Keratinocyte (primary cell): ENCODE results near the gene AP2A1. TPM values are rescaled to one million over a fixed set of nuclear protein-coding genes. Genes with fewer than 3 reads are reported as not detected.

Experiments
- DNase-seq: peaks from one replicate; pipeline ENCODE4 v3.0.0-alpha.2; 2011; ENCODE audit warnings: low read depth, missing footprints, low spot score
- FAIRE-seq: peaks from 2 replicates; lab custom pipeline; 2011; peaks lifted over from hg19 to GRCh38; lab: Jason Lieb, UNC
- H2AFZ ChIP-seq: 2 replicates; pipeline ENCODE4 v1.6.0; 2012; ENCODE audit warnings: low read length, control low read depth, inconsistent platforms; ENCODE audit not compliant: control insufficient read depth
- H3K27ac ChIP-seq: 2 replicates; pipeline ENCODE4 v1.5.1; 2011; ENCODE audit warnings: low read length; ENCODE audit not compliant: control insufficient read depth, insufficient read depth
- H3K27me3 ChIP-seq: 3 replicates; pipeline ENCODE4 v1.6.0; 2011; ENCODE audit warnings: low read length; ENCODE audit not compliant: control insufficient read depth, insufficient read depth; ENCODE audit errors: extremely low read depth
- H3K36me3 ChIP-seq, 2 experiments: 2 replicates in 1 of 2; 3 replicates in 1 of 2; pipeline ENCODE4 v1.5.1; 2011; ENCODE audit warnings: low read length in 2 of 2, mild to moderate bottlenecking in 1 of 2; ENCODE audit not compliant: control insufficient read depth in 2 of 2, insufficient read depth in 2 of 2; ENCODE audit errors: extremely low read depth in 1 of 2
- H3K4me1 ChIP-seq: 3 replicates; pipeline ENCODE4 v1.5.1; 2011; ENCODE audit warnings: low read length; ENCODE audit not compliant: control insufficient read depth, insufficient read depth; ENCODE audit errors: extremely low read depth
- H3K4me2 ChIP-seq: 3 replicates; pipeline ENCODE4 v1.6.0; 2011; ENCODE audit warnings: low read depth, low read length; ENCODE audit not compliant: control insufficient read depth, insufficient read depth; ENCODE audit errors: extremely low read depth
- H3K4me3 ChIP-seq, 3 experiments: fragments of 200-600 bp in 1 of 3; sonication (generic) in 1 of 3; 2 replicates in 2 of 3; 3 replicates in 1 of 3; pipeline ENCODE4 v1.5.1; 2011 to 2016; ENCODE audit warnings: low read length in 3 of 3, mild to moderate bottlenecking in 3 of 3, control low read depth in 2 of 3, inconsistent platforms in 1 of 3, low read depth in 1 of 3, mixed read lengths in 1 of 3, mixed run types in 1 of 3, moderate library complexity in 1 of 3; ENCODE audit not compliant: control insufficient read depth in 2 of 3, insufficient read depth in 2 of 3; ENCODE audit errors: extremely low read depth in 1 of 3
- H3K79me2 ChIP-seq: 2 replicates; pipeline ENCODE4 v1.6.0; 2012; ENCODE audit warnings: low read length; ENCODE audit not compliant: control insufficient read depth, insufficient read depth
- H3K9ac ChIP-seq: 3 replicates; pipeline ENCODE4 v1.6.0; 2011; ENCODE audit warnings: low read length; ENCODE audit not compliant: control insufficient read depth, insufficient read depth; ENCODE audit errors: extremely low read depth
- H3K9me1 ChIP-seq: 3 replicates; pipeline ENCODE4 v1.6.0; 2011; ENCODE audit warnings: low read length; ENCODE audit not compliant: control insufficient read depth, insufficient read depth; ENCODE audit errors: extremely low read depth
- H3K9me3 ChIP-seq: 2 replicates; pipeline ENCODE4 v1.5.1; 2012; ENCODE audit warnings: low read depth, low read length; ENCODE audit not compliant: control insufficient read depth
- H4K20me1 ChIP-seq: 3 replicates; pipeline ENCODE4 v1.6.0; 2011; ENCODE audit warnings: low read length; ENCODE audit not compliant: control insufficient read depth, insufficient read depth; ENCODE audit errors: extremely low read depth
- EZH2 ChIP-seq: IDR thresholded peaks from one replicate; pipeline ENCODE4 v1.6.1; 2012; ENCODE audit warnings: inconsistent platforms, mild to moderate bottlenecking, low read length, moderate library complexity
- dilution Hi-C: fragments of 300-500 bp; cut with MboI; formaldehyde crosslinking; loops from one replicate; pipeline ENCODE4 v1.7.0; 2020; ENCODE audit warnings: low sequenced_read_pairs; ENCODE audit not compliant: extremely low pct_ligation_motif_present
- polyA plus RNA-seq, 5 experiments: library from polyadenylated mRNA; depleted of rRNA in 3 of 5; stranded (reverse) in 3 of 5; stranded (forward) in 1 of 5; unstranded in 1 of 5; fragments of >200 nt; gene quantifications; 1 replicate in 1 of 5; 2 replicates in 3 of 5; 3 replicates in 1 of 5; pipeline versions ENCODE4 v1.2.1 to v1.2.3, GENCODE V29; 2011 to 2012; ENCODE audit warnings: missing spikeins in 2 of 5, low read depth in 1 of 5, low replicate concordance in 1 of 5
- TF ChIP-seq, protein P1 (sequence below), 3 experiments: IDR thresholded peaks in 1 of 3; conservative IDR thresholded peaks in 1 of 3; optimal IDR thresholded peaks in 1 of 3; 2 replicates in 2 of 3; 3 replicates in 1 of 3; pipeline versions ENCODE3 to v1.5.1; 2011; ENCODE audit warnings: low read length in 3 of 3, mild to moderate bottlenecking in 3 of 3, moderate library complexity in 2 of 3, control low read depth in 1 of 3, inconsistent platforms in 1 of 3; ENCODE audit not compliant: insufficient read depth in 2 of 3; ENCODE audit errors: extremely low read depth in 1 of 3

Gene AP2A1
- polyA plus RNA-seq, 1 donor (not counting 4 experiments of a cell fraction or from before 2014, with no cell fraction given): 36.7 TPM

GRCh38 chr19:49850487-49851342, 83.9 kb downstream of the AP2A1 start, which contains the start of gene PTOV1:
PTOV1 (plus strand) TSS chr19:49851159.
- peak within 1 kb of the TSS; percentile 92 for H3K4me2 ChIP-seq
- no peak for TF ChIP-seq EZH2
- TF ChIP-seq, protein P1, sequence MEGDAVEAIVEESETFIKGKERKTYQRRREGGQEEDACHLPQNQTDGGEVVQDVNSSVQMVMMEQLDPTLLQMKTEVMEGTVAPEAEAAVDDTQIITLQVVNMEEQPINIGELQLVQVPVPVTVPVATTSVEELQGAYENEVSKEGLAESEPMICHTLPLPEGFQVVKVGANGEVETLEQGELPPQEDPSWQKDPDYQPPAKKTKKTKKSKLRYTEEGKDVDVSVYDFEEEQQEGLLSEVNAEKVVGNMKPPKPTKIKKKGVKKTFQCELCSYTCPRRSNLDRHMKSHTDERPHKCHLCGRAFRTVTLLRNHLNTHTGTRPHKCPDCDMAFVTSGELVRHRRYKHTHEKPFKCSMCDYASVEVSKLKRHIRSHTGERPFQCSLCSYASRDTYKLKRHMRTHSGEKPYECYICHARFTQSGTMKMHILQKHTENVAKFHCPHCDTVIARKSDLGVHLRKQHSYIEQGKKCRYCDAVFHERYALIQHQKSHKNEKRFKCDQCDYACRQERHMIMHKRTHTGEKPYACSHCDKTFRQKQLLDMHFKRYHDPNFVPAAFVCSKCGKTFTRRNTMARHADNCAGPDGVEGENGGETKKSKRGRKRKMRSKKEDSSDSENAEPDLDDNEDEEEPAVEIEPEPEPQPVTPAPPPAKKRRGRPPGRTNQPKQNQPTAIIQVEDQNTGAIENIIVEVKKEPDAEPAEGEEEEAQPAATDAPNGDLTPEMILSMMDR (optimal IDR thresholded peaks at IDR 0.05 in 1 of 3, IDR thresholded peaks at IDR 0.05 in 1 of 3, conservative IDR thresholded peaks at IDR 0.05 in 1 of 3; ENCODE audit: extremely low read depth in 1 of 3, insufficient read depth in 2 of 3, low read length in 3 of 3): no peak
- H3K79me2 ChIP-seq: peaks cover 22% of the 10 kb centered on the region
- dilution Hi-C loops: no loop called here
- H3K9me3 ChIP-seq: no peaks in the 10 kb centered on the region
- no peaks in the 10 kb centered on the region for H3K27me3 ChIP-seq
- peaks cover 26% of the 10 kb centered on the region for H3K4me1 ChIP-seq
- DNase-seq: no peak
- H3K36me3 ChIP-seq: peaks cover 0 to 5% of the 10 kb centered on the region in 2 experiments
- no peaks in the 10 kb centered on the region for H3K9me1 ChIP-seq
- H3K9ac ChIP-seq: peak within 1 kb of the TSS; percentile 94
- peak within 1 kb of the TSS; percentile 83 to 94 (median 88) for H3K4me3 ChIP-seq
- H2AFZ ChIP-seq: peak within 1 kb of the TSS; percentile 85
- H4K20me1 ChIP-seq: peaks cover 5% of the 10 kb centered on the region
- FAIRE-seq: no peak
- peak within 1 kb of the TSS; percentile 93 for H3K27ac ChIP-seq

DNA sequence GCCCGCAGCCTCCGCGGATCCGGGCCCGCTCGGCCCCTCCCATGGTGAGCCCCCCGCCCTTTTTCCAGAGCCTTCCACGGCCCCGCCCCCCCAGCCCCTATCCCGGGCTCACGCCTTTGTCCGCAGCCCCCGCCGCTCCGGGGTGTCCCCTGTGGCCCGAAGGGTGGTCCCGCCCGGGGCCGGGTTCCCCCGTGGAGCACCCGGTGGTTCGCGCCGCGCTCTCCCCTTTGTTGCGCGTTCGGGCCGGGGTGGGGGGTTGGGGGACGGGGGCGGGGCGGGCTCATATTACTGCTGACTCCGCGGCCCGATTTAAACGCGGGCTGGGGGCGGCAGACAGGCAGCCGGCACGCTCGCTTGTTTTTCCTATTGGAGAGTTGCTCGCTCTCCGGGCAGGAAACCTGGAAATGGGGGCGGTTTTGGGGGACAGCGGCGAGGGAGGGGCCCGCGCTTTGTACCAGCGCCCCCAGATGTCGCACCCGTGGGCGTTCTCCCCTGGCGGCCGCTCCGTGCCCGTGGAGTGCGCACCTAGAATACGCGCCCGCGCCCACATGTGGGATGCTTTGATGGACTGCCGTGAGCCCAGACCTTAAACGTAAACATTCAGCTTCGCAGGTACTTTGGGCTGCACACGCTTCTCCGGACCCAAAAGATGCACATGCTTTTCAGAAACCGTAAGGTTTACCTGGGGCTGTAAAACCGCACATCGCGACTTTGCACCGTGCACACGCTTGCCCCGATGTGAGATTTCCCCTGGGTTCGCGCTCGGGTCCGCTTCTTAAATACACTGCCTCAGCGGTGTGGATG, 84.9 kb downstream of the AP2A1 start:
- H2AFZ ChIP-seq: no peak overlapping the region
- peak overlapping the region; percentile 83 to 94 (median 88) for H3K4me3 ChIP-seq
- TF ChIP-seq, protein P1 (optimal IDR thresholded peaks at IDR 0.05 in 1 of 3, IDR thresholded peaks at IDR 0.05 in 1 of 3, conservative IDR thresholded peaks at IDR 0.05 in 1 of 3; ENCODE audit: extremely low read depth in 1 of 3, insufficient read depth in 2 of 3, low read length in 3 of 3): peak in 1 of 3 experiments; percentile 2
- no peak for TF ChIP-seq EZH2
- no peak for FAIRE-seq
- no peaks in the 10 kb centered on the region for H3K9me3 ChIP-seq
- H3K79me2 ChIP-seq: peaks cover 22% of the 10 kb centered on the region
- no peaks in the 10 kb centered on the region for H3K9me1 ChIP-seq
- peaks cover 0 to 9% of the 10 kb centered on the region in 2 experiments for H3K36me3 ChIP-seq
- peak overlapping the region; percentile 93 for H3K27ac ChIP-seq
- peaks cover 26% of the 10 kb centered on the region for H3K4me1 ChIP-seq
- dilution Hi-C loops: no loop called here
- DNase-seq: no peak
- H3K9ac ChIP-seq: peak overlapping the region; percentile 94
- H4K20me1 ChIP-seq: peaks cover 5% of the 10 kb centered on the region
- no peaks in the 10 kb centered on the region for H3K27me3 ChIP-seq
- peak overlapping the region; percentile 75 for H3K4me2 ChIP-seq
